GM19351 (cell line): ENCODE measurements around the gene LRRIQ4.

ENCODE experiments used
- ATAC-seq: cut with Tn5 transposase; IDR thresholded peaks from one replicate; pipeline ENCODE4 v1.9.1; 2021; ENCODE audit warnings: mild to moderate bottlenecking, moderate library complexity; ENCODE audit not compliant: unreplicated experiment

The LRRIQ4 gene

DNA sequence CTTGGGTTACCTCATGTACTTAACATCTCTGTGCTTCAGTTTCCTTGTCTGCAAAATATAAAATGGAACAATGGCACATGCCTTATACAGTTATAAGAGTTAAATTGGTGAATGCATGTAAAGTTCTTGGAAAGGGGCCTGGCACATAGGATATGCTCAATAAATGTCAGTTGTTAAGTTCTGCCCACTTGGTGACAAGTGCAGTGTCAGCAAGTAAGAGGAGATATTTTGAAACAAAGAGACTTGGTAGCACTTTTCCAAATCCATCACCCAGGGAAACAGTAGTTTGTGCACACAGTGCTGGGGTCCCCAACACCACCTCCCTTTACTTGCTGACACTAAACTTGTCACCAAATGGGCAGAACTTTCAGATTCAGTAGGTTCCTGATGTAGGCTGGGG is 37.9 kb downstream of the LRRIQ4 start:
- ATAC-seq = no peak

- no peak for ATAC-seq
Measured at GRCh38 chr3:169855514-169855913, 42.8 kb downstream of the LRRIQ4 start.

GRCh38 chr3:169857811-169858210 is 45.1 kb downstream of the LRRIQ4 start:
- no peak for ATAC-seq

- no peak for ATAC-seq
Measured at GRCh38 chr3:169861871-169862270, 49.2 kb downstream of the LRRIQ4 start.

DNA sequence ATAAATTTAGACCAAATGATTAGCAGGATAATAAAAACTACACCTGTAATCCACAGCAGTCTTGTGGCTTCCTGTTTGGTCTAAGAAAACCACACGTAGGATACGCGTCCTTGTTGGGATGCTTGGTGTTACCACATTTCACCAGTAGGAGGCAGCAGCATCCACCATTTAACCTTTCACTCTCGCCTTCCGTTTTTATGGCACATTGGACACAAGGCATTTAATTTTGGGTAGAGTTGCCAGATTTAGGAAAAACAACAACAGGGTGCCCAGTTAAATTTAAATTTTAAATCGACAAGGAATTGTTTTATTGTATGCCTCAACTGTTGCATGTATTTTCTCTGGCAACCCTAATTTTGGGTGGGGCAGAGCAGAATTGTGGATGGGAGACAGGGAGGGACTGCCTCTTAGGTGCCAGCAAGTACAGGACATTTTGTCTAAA is 50.8 kb downstream of the LRRIQ4 start:
- peak; percentile 67 for ATAC-seq

GRCh38 chr3:169864270-169864669 is 51.6 kb downstream of the LRRIQ4 start:
- no peak for ATAC-seq

- peak; percentile 52 for ATAC-seq
Measured at GRCh38 chr3:169865176-169865767, 52.6 kb downstream of the LRRIQ4 start.

DNA sequence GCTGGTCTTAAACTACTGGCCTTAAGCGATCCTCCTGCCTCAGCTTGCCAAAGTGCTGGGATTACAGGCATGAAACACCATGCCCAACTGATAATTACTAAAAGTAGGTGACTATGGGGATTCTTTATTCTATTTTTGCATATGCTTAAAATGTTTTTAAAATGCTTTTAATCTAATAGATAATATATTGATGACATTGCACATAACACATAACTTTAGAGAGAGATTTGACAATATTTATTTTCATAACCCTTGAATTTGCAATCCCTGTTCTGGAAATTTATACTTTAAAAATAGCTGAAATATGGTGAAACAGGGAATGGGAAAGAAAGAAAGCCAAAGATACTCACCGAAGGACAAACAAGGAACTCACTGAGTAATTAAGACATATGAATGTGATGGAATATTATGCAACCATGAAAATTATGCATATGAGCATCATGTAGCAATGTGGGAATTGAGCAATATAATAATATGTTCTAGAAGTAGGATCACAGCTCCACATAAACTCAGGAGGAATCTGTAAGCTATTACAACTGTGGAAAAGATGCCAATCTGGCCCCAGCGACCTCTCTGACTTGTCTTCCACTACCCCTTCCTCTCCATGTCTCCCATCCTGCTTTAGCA is 55.0 kb downstream of the LRRIQ4 start:
- ATAC-seq = no peak

DNA sequence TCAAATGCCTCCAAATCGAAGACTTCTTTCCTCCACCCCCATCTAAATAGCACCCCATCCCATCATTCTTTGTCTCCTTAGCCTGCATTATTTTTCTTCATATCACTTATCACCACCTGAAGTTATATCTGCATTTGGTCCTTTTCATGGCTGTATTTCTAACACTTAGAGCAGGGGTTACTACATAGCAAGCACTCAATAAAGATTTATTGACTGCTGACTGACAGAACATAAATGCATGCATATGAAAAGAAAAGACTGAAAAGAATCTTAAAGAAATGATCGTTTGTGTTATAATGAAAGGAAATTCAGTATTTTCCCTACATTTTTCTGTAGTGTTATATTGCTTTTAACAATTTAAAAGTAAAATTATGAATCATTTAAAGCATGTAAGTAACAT is 55.7 kb downstream of the LRRIQ4 start:
- ATAC-seq = no peak

DNA sequence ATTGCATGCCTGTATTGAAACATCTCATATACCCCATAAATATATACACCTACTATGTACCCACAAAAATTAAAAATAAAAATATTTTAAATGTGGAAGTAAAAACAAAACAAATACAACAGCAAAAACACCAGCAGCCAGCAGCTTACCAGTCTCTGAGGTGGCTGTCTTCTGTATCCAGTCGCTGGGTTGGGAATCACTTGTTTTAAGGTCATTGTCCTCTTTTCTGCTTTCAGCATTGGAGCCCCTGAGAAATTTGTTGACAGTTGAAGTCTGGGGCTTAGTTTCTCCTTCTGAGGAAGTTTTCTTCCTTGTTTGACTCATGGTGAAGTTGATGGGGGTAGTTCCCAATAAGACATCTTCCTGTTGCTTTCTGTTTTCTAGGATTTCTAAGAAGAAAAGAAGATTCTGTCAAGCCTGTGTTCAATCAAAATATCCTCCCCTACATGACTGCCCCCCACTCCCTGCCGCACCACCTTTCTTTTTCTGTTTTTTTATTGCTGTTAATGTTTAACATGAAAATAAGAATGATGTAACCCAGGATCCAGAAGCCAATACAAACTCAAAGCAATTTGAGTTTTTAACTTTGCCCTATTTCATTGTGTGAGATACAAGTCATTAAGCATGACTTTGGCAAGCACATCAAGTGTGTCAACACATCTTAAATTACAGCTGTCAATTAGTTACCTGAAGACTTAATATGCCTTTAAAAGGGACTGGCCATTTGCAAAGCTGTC is 57.0 kb downstream of the LRRIQ4 start, which contains the start of gene LRRC31:
TSS of gene LRRC31 (minus strand) at position 452 of the 737 bp plus-strand sequence. CDS start at position 324, 128 bp downstream.
- no peak for ATAC-seq

DNA sequence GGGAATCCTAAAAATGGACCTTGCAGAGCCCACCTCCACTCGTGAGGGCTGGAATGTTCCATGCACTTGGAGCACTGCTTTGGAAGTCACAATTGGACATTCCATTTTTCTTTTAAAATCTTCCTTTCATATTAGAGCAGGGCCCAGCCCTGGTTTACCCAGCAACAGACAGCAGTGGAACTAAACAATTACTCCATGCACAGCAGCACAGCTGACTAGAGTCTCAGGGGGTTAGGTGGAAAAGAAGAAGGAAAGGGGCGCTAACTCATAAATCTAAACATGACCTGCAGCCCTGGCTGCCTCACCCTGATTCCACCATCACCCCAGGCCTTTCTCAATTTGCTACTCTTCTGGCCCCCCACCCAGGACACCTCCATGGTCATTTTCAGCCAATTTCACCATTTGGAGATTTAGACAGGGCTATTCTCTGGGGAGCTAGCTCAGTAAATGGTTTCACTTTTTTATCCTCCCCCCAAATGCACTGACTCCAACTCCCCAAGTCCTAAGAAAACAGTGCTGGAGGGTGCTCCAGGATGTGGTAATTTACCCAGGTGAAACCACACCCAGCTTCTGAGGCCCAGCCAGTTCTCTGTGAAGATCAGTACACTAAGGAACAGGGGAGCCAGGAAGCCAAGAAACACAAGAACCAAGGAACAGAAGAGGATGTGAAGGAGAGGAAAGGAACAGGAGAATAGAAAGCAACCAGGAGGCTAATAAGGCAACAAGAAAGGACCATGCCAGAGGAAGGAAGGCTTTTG is 58.6 kb downstream of the LRRIQ4 start:
- ATAC-seq = no peak

DNA sequence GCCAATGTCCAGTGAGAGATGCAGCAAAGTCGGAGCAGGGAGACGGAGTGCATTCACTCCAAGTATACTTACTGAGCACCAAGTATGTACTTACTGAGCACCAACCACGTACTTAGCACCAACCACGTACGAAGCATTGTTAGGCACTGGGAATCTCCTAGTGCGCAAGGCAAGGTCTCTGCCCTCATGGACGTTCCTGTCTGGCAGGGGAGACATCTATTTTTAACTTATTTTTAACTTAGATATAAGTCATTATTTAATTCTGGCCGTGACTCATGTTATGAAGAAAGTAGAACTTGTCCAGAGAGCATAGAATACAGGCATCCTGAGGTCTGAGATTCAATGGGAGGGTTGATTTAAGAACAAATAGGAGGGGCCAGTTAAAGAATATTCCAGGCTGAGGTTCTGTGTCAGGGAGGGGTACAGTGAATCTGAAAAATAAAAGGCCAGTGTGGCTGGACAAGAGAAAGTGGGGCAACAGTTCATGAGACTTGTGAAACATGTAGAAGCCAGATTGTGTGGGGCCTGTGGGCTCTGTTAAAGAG is 66.4 kb downstream of the LRRIQ4 start:
- no peak for ATAC-seq

GRCh38 chr3:169879845-169880575 is 67.3 kb downstream of the LRRIQ4 start:
- ATAC-seq = no peak

DNA sequence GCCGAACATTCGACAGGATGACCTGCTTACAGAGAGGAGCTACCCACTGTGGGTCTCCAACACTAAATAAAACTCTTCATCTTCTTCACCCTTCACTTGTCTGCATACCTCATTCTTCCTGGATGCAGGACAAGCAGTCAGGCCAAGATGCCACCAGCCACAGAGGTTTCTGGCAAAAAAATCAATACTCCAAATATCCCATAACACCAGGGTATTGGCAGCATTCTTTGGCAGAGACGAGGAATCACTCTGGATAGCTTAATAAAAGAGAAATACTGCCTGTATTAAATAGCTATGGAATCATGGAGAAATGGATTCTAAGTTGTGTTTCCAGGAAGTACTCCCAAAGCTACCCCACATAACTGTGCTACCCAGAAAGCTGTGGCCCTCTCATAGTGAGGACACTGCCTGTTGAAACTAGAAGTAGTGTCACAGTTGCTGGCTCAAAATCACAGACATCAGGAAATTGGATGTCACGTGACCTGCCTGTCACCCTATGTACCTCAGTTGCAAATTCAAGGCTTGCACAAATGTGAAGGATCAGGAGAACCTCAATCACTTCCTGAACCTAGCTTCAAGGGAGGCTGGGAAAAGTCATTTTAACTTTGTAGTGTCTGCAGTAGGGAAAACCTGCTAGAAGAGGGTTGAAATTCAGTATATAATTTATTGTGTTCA is 68.0 kb downstream of the LRRIQ4 start:
- ATAC-seq = no peak

GRCh38 chr3:169886671-169887070 is 74.0 kb downstream of the LRRIQ4 start:
- ATAC-seq = no peak
